HCT116 (cell line): ENCODE measurements around the gene PPM1F.
"Not testable (repeated sequence)": the region's sequence is repeated elsewhere in the genome, so short reads cannot be mapped to it uniquely, and the experiment has no call there.

Source experiments
- ATF3 ChIP-seq: IDR thresholded peaks from 2 replicates; pipeline ENCODE4 v1.6.1; 2012
- CEBPB ChIP-seq: IDR thresholded peaks from 2 replicates; pipeline ENCODE4 v1.6.1; 2012; ENCODE audit warnings: low read depth
- CTCF ChIP-seq, 3 experiments: fragments of 200-600 bp in 1 of 3; sonication (generic) in 1 of 3; IDR thresholded peaks in 2 of 3; conservative IDR thresholded peaks in 1 of 3; 2 replicates each; pipeline ENCODE4 v1.5.1; 2012 to 2017; ENCODE audit warnings: low read depth in 2 of 3, low read length in 2 of 3, antibody characterized with exemption in 1 of 3, borderline replicate concordance in 1 of 3, control low read depth in 1 of 3, mild to moderate bottlenecking in 1 of 3, mixed read lengths in 1 of 3, mixed run types in 1 of 3, moderate library complexity in 1 of 3; ENCODE audit not compliant: insufficient read depth in 1 of 3
- EGR1 ChIP-seq: IDR thresholded peaks from 2 replicates; pipeline ENCODE4 v1.6.1; 2012; ENCODE audit warnings: low read depth
- EZH2 ChIP-seq: fragments of 200-600 bp; sonication (generic); IDR thresholded peaks from 2 replicates; pipeline ENCODE4 v1.6.1; 2017; ENCODE audit warnings: antibody characterized with exemption, mixed run types
- EZH2phosphoT487 ChIP-seq: fragments of 200-600 bp; IDR thresholded peaks from 2 replicates; pipeline ENCODE4 v1.6.1; 2018; ENCODE audit warnings: antibody characterized with exemption, borderline replicate concordance
- FOSL1 ChIP-seq: IDR thresholded peaks from 2 replicates; pipeline ENCODE4 v1.6.1; 2012; ENCODE audit warnings: low read depth
- POLR2A ChIP-seq: IDR thresholded peaks from 2 replicates; pipeline ENCODE4 v1.7.0; 2011; ENCODE audit warnings: borderline replicate concordance; ENCODE audit not compliant: insufficient read depth, insufficient read length; ENCODE audit errors: extremely low read depth
- POLR2AphosphoS5 ChIP-seq: IDR thresholded peaks from 2 replicates; pipeline ENCODE4 v1.6.1; 2011; ENCODE audit warnings: mild to moderate bottlenecking, low read depth, low read length, moderate library complexity
- RAD21 ChIP-seq: IDR thresholded peaks from 2 replicates; pipeline ENCODE4 v1.6.1; 2012; ENCODE audit warnings: low read depth, mild to moderate bottlenecking
- REST ChIP-seq: IDR thresholded peaks from 2 replicates; pipeline ENCODE4 v1.6.1; 2012; ENCODE audit warnings: low read depth
- SP1 ChIP-seq: IDR thresholded peaks from 2 replicates; pipeline ENCODE4 v1.6.1; 2012; ENCODE audit warnings: low read depth
- TCF7L2 ChIP-seq: IDR thresholded peaks from 2 replicates; pipeline ENCODE4 v1.7.0; 2011; ENCODE audit warnings: borderline replicate concordance, inconsistent platforms; ENCODE audit not compliant: insufficient read depth, insufficient read length; ENCODE audit errors: extremely low read depth
- YY1 ChIP-seq: IDR thresholded peaks from 2 replicates; pipeline ENCODE4 v1.6.1; 2011; ENCODE audit warnings: low read length, low read depth, moderate library complexity, mild to moderate bottlenecking; ENCODE audit not compliant: insufficient replicate concordance; ENCODE audit errors: extremely low read depth

GRCh38 chr22:21883930-21884329 lies 68.7 kb downstream of the PPM1F start:
- not testable (repeated sequence) for TF ChIP-seq REST; CTCF (IDR thresholded peaks at IDR 0.05 in 2 of 3, conservative IDR thresholded peaks at IDR 0.05 in 1 of 3; ENCODE audit: borderline replicate concordance in 1 of 3, insufficient read depth in 1 of 3, low read depth in 2 of 3, low read length in 2 of 3); POLR2AphosphoS5; EZH2; ATF3; POLR2A; RAD21; SP1; FOSL1; EZH2phosphoT487; YY1; TCF7L2; CEBPB; EGR1
